Stimulated activated CD4-positive, alpha-beta T cell treated with anti-CD3 and anti-CD28 coated beads, Interleukin-4, amount 100 ng/mL, for 24 hours (primary cell): ENCODE data around the gene XXYLT1.
A peak's percentile ranks its signal among the peaks of the same experiment; 100 is the strongest.

Experiments used
- DNase-seq: peaks from one replicate; pipeline ENCODE4 v3.0.0-alpha.2; 2020

The XXYLT1 gene

DNA sequence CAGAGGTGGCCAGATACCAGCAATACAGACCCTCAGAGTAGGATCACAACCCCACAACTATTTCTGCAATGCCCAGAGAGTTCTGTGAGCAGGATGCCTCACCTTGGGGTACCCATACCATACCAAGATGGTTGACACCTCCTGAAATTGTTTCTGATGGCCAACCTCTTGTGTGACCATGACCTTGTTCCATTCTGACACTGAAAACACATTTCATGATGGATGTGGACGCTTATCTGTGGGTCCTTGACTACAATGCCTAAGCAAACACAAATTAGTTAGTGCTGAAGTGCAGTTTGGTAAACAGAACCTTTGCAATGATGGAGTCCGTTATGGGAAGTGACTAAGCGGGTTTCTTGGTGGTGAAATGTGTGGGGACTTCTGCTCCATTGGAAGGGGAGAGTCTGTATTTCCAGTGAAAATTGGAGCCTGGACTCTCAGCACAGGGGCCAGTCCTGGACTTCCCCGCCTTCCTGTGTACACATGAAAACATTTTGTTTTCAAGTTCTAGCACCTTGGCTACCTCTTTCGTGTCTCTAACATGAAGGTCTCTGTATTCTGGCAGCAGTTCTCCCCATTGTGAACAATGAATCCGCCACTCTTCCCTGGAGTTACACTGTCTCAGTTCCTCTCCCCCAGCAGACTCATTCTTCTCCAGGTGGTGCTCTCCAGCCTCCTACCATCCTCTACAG is 106.2 kb downstream of the XXYLT1 start:
- no peak for DNase-seq

- no peak for DNase-seq
Observed at GRCh38 chr3:195163719-195164572, 107.0 kb downstream of the XXYLT1 start.

DNA sequence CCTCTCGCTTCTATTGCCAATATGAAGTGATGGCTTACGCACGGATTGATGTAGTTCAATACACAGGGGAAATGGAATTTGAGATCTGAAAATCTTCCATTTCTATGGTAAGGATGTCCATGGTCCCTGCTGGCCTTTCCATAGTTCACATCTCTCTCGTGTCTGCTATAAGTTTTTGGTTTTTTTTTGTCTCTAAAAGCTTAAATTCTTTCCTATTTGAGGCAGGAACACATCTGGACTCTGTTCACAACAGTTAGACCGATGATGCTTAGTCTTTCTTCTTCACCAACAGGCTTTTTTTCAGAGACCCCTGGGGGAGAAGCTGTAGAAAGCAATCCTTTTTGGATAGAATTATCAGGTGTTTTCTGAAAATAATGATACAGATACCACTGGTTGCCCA is 108.1 kb downstream of the XXYLT1 start:
- DNase-seq: no peak

DNA sequence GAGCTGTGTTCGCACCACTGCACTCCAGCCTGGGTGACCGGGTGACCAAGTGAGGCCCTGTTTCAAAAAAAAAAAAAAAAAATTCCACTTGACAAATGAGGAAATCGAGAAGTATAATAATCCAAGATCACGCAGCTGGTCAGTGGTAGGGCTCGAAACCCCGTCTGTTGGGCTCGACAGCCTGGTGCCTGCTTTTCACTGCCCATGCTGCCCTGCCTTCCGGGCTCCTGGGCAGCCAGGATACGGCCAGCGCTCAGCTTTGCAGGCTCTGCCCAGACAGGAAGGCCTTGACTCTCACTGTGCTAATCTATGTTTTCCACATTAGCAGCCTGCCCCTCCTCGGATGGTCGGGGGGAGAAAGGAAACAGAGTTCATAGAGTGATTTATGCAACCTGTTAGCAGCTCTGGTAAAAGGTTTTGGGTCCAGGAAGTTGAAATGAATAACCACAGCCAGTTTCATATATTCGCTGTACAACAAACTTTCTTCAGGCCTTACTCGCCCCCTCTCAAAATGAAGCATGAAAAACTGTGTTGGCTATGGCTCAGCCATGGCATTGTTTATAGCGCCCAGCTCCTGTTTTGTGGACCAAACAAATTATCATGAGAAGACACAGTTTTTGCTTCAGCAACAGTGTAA is 108.8 kb downstream of the XXYLT1 start:
- DNase-seq: no peak

DNA sequence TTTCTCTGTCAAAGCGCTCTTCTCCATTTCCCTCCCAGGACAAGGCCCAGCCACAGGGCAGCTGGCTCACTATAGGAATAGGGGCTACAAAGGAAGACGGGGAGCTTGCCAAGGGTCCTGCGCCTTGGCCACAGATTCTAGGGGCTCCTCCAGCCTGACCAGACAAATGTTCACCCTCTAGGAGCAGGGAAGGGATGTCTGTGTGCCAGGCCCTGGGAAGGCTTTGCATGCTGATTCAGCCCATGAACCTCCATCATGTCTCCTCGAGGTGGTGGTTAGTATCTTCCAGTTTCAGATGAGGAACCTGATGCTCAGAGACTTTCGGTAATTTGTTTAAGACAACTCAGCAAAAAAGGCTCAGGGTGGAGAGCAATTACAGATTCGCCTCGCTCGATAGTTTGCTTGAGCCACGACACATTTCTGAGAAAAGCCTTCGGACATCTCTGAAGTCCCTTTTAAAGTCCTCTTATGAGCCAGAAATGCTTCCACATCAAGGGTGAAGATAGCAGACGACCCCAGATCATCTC is 110.0 kb downstream of the XXYLT1 start:
- no peak for DNase-seq

DNA sequence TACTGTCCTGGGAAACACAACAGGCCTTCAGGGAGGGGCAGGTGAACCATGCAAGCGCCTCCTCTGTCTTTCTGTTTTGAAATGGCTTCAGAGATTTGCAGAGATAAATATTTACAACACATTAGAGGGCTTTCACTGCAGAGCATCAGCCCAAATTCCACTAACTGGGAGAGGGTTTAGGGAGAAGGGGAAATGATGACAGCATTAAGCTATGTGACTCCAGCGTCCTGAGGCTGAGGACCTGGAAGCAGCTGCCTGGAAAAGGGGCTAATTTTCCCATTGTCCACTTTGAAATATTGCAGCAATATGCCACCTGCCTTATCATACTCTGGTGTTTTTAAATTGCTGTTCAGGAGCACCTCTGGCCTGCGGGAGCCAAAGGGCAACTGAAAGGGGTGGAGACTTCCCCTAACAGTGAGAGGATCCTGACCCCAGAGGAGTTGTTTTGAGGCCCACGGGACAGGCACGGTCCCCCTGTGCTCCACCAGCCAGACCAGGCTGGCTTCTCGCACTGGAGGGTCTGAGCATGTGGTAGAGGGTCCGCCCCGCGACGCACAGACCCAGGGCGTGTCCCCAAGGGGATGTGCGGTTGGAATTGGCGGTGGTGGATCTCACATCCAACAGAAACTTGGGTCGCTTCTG is 110.6 kb downstream of the XXYLT1 start:
- no peak for DNase-seq

DNA sequence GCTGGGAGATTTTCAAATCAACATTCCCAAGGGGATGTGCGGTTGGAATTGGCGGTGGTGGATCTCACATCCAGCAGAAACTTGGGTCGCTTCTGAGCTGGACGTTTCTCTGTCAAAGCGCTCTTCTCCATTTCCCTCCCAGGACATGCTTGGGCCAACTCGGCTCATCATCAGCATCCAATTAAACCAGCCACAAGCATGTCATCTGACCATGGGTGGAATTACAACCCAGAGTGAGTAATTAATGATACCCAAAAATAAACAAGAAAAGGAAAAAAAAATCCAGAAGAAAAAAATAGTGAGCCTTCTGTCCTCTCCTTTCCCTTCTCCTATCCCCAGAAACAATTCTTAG is 111.2 kb downstream of the XXYLT1 start:
- DNase-seq: no peak

GRCh38 chr3:195159117-195159813 is 111.7 kb downstream of the XXYLT1 start:
- DNase-seq: no peak

GRCh38 chr3:195156286-195156890 is 114.6 kb downstream of the XXYLT1 start:
- no peak for DNase-seq

GRCh38 chr3:195155570-195156241 is 115.3 kb downstream of the XXYLT1 start:
- no peak for DNase-seq

GRCh38 chr3:195154793-195155535 is 116.0 kb downstream of the XXYLT1 start:
- no peak for DNase-seq

- DNase-seq: no peak
Observed at GRCh38 chr3:195154111-195154791, 116.7 kb downstream of the XXYLT1 start.

DNA sequence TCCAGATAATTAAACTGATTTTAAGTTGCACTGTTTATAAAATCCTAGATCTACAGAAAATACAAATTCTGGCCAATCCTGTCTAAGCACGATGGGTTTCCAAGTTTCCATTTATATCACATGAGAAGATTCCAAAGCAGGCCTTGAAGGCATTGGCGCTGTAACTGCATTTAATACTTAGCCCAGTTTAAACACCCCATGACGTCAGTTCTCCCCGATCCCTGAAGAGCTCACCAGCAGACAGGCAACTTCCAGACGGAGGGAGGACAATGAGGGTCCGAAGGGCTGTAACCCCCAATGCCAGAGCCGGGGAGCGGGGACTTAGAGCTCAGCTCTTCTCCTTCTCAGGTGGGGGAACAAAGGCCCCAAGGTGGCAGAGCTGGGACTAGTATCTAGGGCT is 117.3 kb downstream of the XXYLT1 start:
- no peak for DNase-seq

DNA sequence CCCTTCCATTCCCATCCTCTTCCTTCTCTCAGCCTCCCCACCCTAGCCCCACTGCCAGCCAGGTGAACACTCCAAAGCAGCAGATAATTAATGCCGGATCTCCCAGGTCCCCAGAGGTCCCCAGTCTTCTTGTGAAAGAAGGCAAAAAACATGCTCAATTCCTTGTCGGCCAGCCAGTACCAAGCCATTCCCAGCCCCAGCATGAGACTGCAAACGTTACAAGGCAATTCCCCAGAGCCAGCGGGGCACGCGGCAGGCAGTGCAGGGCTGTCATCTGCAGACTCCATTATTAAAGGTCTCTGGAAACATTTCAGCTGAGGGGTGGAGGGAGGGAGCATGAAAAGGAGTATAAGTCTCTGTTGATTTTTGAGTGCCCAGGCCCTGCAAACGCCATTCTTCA is 117.8 kb downstream of the XXYLT1 start:
- DNase-seq: no peak

DNA sequence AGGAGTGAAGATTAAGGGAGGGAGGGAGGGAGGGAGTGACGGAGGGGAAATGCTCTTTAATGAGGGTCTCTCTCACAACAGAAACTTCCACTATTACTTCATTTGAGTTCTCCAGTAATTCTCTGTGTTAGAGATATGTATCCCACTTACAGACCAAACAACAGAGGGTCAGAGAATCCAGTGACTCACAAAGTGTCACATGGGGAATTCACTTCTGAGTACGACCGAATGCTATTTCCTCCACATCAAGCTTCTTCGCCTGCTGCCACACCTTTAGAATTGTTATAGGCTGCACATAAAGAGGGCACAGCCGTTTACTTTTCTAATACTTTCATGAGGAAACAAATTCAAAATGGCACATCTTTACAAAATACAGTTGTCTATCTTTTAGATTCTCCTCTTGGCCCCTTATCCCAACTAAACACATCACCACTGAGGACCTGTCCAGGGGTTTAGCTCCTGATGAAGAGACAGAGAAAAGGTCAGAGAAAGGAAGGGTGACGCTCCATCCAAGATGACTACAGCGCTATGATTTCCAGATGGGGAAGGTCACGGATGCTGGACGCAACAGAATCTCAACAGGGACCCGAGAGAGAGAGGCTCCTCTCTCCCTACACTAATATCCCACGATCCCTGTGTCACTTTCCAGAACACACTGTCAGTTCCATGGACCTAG is 119.0 kb downstream of the XXYLT1 start:
- no peak for DNase-seq

- DNase-seq: no peak
Observed at GRCh38 chr3:195151402-195151801, 119.6 kb downstream of the XXYLT1 start.

GRCh38 chr3:195150181-195151118 is 120.5 kb downstream of the XXYLT1 start:
- peak; percentile 6 for DNase-seq

GRCh38 chr3:195149292-195150030 is 121.5 kb downstream of the XXYLT1 start:
- DNase-seq: no peak
